ENCODE data around the gene GAPDH. TPM values are rescaled to one million over a fixed set of nuclear protein-coding genes. Genes with fewer than 3 reads are reported as not detected.
A peak's percentile ranks its signal among the peaks of the same experiment; 100 is the strongest.
"Not testable (repeated sequence)": the region's sequence is repeated elsewhere in the genome, so short reads cannot be mapped to it uniquely, and the experiment has no call there.

GAPDH gene
- polyA plus RNA-seq, 1 experiment = 9,160 TPM

- Histone ChIP-seq H3K27me3 (ENCODE audit: control insufficient read depth, insufficient read depth, low read length) (no peaks in the 10 kb centered on the region), H3K9me3 (ENCODE audit: control insufficient read depth, insufficient read depth, low read length) (no peaks in the 10 kb centered on the region), H3K27ac (ENCODE audit: low read depth, low read length) (peak overlapping the region; percentile 47), H3K4me3 (ENCODE audit: low read depth, low read length) (peak overlapping the region; percentile 84)
- no peak for DNase-seq (ENCODE audit: low read depth, low spot score)
- TF ChIP-seq CTCF (IDR thresholded peaks at IDR 0.05; ENCODE audit: low read depth, low read length) = no peak
- POLR2A ChIA-PET = interaction anchor here (0.6 to 11.1 kb wide), 3 partner anchors 13 to 85 kb away, joined by 3 to 218 read pairs (median 3); partner anchors contain the start of genes GAPDH, NOP2 and VAMP1
- CTCF ChIA-PET = interaction anchor here (1.4 to 10.3 kb wide), 3 partner anchors 8 to 198 kb away, joined by 5 to 103 read pairs (median 16); partner anchors contain the start of gene MLF2
Measured at GRCh38 chr12:6555018-6555691, 20.8 kb downstream of the GAPDH start.

GRCh38 chr12:6556496-6556817, 22.1 kb downstream of the GAPDH start:
- H3K9me3 ChIP-seq (ENCODE audit: control insufficient read depth, insufficient read depth, low read length); H3K4me3 ChIP-seq (ENCODE audit: low read depth, low read length); DNase-seq (ENCODE audit: low read depth, low spot score); H3K27me3 ChIP-seq (ENCODE audit: control insufficient read depth, insufficient read depth, low read length); H3K27ac ChIP-seq (ENCODE audit: low read depth, low read length): not testable (repeated sequence)
- ChIA-PET CTCF (interaction anchor here (1.9 to 2.3 kb wide), 2 partner anchors 10 to 19 kb away, joined by 8 to 23 read pairs; no protein-coding TSS in a partner anchor), POLR2A (interaction anchor here (11.1 kb wide), 1 partner anchor 19 kb away, joined by 218 read pairs; the partner anchor contains the start of gene GAPDH)

GRCh38 chr12:6556857-6557256, 22.5 kb downstream of the GAPDH start:
- Histone ChIP-seq H3K9me3 (ENCODE audit: control insufficient read depth, insufficient read depth, low read length) (no peaks in the 10 kb centered on the region), H3K27ac (ENCODE audit: low read depth, low read length) (no peak overlapping the region), H3K27me3 (ENCODE audit: control insufficient read depth, insufficient read depth, low read length) (no peaks in the 10 kb centered on the region), H3K4me3 (ENCODE audit: low read depth, low read length) (no peak overlapping the region)
- POLR2A ChIA-PET = interaction anchor here (11.1 kb wide), 1 partner anchor 19 kb away, joined by 218 read pairs; the partner anchor contains the start of gene GAPDH
- CTCF ChIA-PET = interaction anchor here (1.3 to 2.3 kb wide), 3 partner anchors 10 to 569 kb away, joined by 3 to 23 read pairs (median 8); no protein-coding TSS in a partner anchor
- DNase-seq (ENCODE audit: low read depth, low spot score) = no peak
- no peak for TF ChIP-seq CTCF (IDR thresholded peaks at IDR 0.05; ENCODE audit: low read depth, low read length)

- ChIA-PET POLR2A (interaction anchor here (0.6 to 1.3 kb wide), 8 partner anchors 10 to 65 kb away, joined by 3 to 7 read pairs (median 4); partner anchors contain the start of genes GAPDH and NOP2), CTCF (interaction anchor here (0.5 to 2.3 kb wide), 23 partner anchors 8 to 570 kb away, joined by 3 to 23 read pairs (median 4); partner anchors contain the start of genes CD4, GPR162 and NOP2)
- TF ChIP-seq CTCF (IDR thresholded peaks at IDR 0.05; ENCODE audit: low read depth, low read length) = peak; percentile 63
- not testable (repeated sequence) for H3K9me3 ChIP-seq (ENCODE audit: control insufficient read depth, insufficient read depth, low read length); H3K4me3 ChIP-seq (ENCODE audit: low read depth, low read length); H3K27me3 ChIP-seq (ENCODE audit: control insufficient read depth, insufficient read depth, low read length); DNase-seq (ENCODE audit: low read depth, low spot score)
- peak overlapping the region; percentile 11 for H3K27ac ChIP-seq (ENCODE audit: low read depth, low read length)
Measured at GRCh38 chr12:6558014-6558760, 23.9 kb downstream of the GAPDH start.

- Histone ChIP-seq H3K9me3 (ENCODE audit: control insufficient read depth, insufficient read depth, low read length) (no peaks in the 10 kb centered on the region), H3K4me3 (ENCODE audit: low read depth, low read length) (no peak overlapping the region), H3K27me3 (ENCODE audit: control insufficient read depth, insufficient read depth, low read length) (no peaks in the 10 kb centered on the region), H3K27ac (ENCODE audit: low read depth, low read length) (no peak overlapping the region)
- ChIA-PET POLR2A (no interaction called here), CTCF (no interaction called here)
- no peak for TF ChIP-seq CTCF (IDR thresholded peaks at IDR 0.05; ENCODE audit: low read depth, low read length)
- no peak for DNase-seq (ENCODE audit: low read depth, low spot score)
Measured at GRCh38 chr12:6559500-6559899, 25.2 kb downstream of the GAPDH start.

All from AG04450 (cell line).